HG03280 (cell line): ENCODE measurements around the gene CUX1.

ENCODE experiments used
- ATAC-seq: cut with Tn5 transposase; IDR thresholded peaks from one replicate; pipeline ENCODE4 v1.9.1; 2021; ENCODE audit warnings: mild to moderate bottlenecking, moderate library complexity; ENCODE audit not compliant: unreplicated experiment

Gene CUX1

DNA sequence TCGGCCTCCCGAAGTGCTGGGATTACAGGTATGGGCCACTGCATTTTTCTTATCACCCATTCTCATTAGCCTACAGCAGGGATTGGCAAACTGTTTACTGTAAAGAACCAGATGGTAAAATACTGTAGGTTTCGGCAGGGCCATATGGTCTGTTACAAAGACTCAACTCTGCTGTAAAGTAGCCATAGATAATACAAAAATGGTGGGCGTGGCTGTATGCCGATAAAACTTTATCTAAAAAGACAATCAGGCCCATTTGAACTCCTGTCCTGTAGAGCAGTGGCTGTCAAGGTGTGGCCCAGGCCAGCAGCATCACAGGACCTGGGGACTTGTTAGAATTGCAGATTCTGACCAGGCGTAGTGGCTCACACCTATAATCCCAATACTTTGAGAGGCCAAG lies 134.3 kb downstream of the CUX1 start:
- no peak for ATAC-seq

DNA sequence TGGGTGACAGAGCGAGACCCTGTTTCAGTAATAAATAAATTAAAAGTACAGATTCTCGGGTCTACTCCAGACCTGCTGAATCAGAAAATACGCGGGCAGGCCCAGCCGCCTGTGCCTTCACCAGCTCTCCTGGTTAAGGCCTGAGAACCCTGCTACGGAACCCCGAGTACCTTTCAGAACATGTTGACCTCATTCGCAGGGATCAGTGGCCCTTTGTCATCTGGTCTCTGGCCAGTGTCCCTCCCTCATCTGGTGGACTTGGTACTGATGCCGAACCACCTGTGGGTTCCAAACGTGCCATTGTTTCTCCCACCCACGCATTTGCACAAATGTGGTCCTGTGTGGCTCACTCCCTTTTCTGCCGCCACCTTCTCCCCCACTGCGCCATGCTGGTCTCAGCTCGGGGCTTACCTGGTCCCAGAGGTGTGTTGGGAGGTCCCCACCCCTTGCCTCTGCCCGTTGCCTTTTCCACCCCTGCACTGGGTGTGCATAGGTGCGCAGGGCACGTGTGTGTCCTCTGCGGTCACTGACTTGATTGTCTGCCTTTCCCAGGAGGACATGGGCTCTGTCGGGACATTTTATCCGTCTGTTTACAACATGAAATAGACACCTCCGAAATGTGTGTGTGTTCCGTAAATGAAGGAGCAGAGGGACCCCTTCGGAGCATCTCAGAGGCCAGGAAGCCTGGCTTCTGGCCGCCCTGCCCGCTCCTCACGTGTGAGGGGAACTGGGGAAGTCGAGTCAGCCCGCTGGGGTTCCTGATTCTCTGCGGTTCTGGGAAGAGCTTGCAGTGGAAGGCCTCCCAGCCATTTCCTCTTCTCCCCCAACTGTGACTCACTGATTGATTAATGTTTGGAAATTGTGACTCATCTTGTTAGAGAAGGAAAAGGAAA lies 135.2 kb downstream of the CUX1 start:
- no peak for ATAC-seq

DNA sequence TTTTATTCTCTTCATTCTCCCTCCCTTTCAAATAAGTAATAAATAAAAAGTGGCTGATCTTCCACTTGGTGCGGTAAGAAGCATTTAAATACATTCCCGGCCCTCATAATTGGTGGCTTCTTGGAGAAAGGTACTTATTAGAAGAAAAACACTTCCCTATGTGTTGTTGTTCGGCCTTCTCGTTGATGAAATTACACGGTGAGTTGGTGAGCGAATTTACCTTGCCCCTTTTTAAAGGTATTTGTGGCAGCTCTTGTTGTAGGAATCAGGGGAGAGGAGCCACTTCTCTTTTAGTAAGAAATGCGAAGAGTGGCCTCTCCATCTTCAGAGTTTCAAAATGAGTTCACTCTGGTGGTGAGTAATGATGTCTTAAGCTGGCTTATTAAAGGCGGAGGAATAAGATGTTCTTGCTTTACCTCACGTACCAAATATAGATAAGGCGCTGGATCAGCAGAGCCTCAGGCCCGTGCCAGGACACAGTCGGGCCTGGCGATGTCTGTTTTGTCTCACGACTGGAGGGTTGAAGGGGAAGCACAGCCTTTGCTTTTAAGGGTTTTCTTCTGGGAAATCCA lies 135.9 kb downstream of the CUX1 start:
- ATAC-seq: no peak

DNA sequence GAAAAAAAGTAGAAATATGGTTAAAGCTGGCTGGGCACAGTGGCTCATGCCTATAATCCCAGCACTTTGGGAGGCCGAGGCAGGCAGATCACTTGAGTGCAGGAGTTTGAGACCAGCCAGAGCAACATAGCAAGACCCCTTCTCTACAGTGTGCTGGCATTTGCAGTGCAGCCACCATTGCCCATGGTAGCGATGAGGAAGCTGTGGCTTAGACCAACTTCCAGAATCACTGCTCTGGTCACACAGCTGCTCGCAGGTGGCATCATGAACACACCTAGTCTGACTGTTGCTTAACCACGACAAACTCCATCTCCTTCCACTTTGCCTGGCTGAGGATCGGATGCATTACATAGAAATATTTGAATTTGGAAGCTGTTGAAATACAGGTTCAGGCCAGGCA lies 137.1 kb downstream of the CUX1 start:
- no peak for ATAC-seq

DNA sequence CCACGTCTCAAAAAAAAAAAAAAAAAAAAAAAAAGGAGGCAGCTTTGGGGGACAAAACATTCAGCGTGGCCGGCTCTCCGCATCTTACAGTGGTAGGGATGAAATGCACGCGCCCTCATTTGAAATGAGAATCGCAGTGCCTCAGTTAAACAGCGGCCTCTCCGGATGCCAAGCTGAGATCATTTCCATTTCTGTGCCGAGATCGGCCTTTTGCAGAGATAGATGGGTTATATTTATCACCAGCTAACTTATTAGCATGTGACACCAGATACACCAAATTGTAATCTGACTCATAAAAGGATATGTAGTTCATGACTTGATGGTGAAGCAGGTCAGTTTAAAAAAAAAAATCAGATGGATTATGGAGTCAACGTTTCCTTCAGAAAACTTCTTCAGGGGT lies 138.7 kb downstream of the CUX1 start:
- no peak for ATAC-seq

DNA sequence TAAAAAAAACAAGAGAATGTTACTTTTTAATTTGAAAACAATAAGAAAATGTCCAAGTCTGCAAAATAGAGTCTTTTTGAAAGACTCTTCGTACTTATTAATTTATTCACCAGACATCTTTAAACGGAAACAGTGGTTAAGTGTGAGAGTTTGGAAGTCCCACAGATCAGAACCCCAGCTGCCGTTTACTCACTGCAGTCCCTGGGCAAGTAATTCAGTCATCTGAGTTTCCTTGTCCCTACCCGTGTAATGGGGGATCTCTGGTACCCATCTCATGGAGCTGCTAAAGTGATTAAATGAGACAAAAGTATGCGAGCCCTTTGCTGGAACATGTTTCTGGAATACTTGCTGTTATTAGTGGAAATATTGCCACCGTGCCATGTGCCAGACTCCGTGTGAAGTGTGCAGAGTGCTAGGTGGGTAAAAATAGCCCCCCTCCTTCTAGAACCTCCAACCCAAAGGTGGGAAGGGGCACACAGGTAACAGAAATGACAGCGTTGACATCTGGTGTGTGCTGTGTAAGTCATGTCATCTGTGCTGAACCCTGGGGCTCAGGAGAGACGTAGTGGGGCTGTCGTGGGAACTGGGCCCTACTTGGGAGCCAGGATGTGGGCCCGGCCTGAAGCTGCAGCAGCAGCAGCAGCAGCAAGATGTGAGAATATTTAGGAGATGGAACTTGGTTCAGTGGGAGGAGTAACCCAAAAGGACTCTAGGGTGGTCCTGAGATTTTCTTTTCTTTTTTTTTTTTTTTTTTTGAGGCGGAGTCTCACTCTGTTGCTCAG lies 140.5 kb downstream of the CUX1 start:
- no peak for ATAC-seq

DNA sequence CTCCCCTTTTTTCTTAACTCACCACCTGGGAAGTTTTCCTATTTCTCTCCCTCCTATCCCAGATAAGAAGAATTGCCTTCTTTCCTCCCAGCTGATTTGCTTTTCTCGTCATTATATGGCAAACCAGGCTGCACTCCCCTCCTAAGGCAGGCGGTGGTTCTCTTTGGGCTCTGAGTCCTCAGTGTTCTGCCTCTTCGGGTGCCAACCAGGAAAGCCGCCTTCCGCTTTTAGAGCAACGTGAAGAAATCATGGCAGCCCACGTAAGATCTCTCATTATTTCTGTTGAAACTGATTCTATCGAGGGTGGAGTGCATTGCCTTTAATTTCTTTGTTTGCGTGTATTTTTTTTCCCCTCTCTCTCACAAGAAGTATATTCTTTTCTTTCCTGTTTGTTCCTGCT lies 141.9 kb downstream of the CUX1 start:
- ATAC-seq: no peak

DNA sequence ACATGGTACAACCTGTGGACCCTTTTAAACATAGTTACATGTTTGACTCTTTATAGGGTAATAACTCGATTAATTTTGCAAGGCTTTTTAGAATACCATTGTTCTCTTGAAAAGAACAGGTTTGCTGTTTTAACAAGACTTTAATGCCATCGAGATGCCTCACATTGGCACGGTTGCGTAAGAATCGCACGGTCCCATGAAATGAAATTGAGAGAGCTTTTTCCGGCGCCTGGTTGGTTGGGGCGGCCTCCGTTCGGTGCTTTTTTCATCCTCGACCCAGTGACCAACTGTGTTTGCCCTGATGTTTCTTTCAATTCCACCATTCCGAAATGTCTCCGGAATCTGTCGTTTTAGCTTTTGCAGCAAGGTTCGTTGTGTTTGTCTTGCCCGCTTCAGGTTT lies 142.4 kb downstream of the CUX1 start:
- no peak for ATAC-seq

DNA sequence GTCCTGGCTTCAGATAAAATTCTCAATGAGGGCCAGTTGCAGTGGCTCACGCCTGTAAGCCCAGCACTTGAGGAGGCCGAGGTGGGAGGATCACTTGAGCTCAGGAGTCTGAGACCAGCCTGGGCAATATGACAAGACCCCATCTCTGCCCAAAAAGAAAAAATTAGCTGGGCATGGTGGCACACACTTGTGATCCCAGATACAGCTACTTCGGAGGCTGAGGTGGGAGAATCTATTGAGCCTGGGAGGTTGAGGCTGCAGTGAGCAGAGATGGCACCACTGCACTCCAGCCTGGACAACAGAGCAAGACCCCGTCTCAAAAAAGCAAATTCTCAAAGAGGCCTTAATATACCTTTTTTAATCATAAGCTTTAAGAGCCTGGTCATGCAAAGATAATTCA lies 142.9 kb downstream of the CUX1 start:
- ATAC-seq: no peak

DNA sequence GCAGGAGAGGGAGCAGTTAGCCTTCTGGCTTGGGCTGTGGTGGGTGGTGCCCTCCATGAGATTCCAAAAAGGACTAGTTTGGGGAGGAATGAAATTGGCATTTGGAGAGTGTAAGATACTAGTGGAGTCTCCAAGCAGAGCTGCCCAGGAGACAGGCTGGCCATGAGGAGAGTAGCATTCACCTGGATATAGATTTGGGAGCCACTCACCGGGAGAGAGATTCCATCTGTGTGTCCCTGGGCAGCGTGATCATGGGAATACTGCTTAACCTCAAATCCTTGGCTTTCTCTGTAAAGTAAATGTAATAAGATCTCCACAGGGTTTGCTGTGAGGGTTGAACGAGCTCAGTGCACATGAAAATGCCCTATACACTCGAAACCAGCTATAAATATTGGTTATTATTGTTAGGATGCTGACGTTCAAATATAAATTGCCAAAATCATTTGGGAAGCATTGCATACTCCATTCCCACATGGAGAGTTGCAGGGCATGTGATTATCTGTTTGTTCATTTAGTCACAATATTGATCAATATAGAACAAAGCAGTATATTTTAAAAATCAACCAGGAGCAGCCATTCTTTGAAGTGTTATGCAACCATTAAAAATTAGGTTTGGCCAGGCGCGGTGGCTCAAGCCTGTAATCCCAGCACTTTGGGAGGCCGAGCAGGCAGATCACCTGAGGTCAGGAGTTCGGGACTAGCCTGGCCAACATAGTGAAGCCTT lies 143.7 kb downstream of the CUX1 start:
- ATAC-seq: no peak

DNA sequence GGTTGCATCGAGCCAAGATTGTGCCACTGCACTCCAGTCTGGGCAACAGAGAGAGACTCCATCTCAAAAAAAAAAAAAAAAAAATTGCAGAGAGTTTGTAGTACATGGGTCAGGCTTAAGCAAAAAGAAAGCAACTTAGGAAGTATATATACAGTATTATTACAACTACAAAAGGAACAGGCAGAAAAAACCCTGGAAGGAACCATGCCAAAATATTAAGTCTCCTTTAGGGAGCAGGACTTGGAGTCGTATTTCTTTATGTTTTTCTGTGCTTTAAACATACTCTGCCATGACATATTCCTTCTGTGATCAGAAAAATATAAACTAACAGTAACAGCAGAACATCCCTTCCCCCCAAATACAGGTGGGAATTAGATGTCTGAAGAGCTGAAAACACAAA lies 144.4 kb downstream of the CUX1 start:
- ATAC-seq: no peak

DNA sequence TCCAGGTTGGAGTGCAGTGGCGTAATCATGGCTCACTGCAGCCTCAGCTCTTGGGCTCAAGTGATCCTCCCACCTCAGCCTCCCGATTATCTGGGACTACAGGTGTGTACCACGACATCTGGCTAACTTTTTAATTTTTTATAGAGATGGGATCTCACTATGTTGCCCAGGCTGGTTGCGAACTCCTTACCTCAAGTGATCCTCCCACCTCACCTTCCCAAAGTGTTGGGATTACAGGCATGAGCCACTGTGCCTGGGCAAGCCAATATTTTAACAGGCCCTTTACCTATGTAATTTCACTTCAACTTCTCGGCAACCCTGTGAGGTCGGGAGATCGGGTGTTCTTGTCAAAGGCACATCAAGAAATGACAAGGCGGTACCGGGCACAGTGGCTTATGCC lies 146.3 kb downstream of the CUX1 start:
- ATAC-seq: no peak

DNA sequence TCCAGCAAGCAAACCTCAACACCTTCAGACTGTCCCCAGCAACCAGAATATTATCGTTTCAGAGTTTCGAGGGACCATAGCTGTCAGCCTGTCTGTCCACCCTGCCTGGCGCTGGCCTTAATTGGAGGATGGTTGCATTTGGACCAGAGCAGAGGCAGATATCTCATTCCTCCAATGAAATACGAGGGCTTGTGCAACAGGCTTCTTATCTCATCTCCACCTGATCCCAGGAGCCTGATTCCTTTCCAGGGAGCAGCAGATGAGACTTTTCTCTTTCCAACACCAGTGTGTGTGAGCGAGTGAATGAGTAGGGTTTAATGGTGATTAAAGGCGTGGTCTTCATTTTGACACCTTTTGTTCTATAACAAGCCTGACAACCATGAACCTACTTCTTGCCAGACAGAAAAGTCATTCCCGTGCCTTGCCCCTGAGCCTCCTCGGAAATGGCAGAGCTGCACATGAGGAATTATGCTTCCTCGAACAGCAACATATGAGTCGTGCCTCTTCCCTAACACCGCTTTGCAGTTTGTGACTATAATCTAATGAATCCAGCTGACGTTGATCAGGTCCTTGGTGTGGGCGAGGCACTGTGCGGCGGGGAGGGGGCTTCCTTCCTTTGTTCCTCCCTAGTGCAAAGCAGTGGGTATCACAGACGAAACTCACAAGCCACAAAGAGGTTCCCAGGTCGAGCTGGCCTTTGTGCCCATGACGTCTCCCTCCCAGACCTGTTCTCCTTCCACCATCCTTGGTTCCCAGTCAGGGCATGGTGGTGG lies 147.4 kb downstream of the CUX1 start:
- ATAC-seq: no peak

DNA sequence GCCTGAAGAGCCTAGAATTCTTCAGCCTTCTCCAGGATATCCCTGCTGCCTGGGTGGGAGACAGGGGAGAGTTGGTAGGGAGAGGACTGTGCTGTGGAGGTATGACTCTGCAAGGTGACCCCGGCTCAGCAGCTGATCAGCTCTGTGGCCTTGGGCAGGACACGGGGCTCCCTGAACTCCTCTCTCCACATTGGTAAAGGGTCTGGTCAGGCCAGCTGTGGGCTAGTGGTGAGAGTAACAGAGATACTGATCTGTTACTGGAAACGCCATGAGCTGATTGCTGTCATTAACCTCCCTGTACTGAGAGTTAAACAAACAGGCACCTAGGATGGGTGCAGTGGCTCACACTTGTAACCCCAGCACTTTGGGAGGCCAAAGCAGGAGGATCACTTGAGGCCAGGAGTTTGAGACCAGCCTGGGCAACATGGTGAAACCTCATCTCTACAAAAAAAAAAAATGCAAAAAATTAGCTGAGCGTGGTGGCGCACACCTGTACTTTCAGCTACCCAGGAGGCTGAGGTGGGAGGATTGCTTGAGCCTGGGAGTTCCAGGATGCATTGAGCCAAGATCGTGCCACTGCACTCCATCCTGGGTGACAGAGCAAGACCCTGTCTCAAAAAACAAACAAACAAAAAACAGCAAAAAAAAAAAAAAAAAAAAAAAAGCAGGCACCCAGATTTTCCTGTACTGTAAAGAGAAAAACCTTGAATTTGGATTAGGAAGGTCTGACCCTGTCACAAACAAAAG lies 151.5 kb downstream of the CUX1 start:
- ATAC-seq: no peak

DNA sequence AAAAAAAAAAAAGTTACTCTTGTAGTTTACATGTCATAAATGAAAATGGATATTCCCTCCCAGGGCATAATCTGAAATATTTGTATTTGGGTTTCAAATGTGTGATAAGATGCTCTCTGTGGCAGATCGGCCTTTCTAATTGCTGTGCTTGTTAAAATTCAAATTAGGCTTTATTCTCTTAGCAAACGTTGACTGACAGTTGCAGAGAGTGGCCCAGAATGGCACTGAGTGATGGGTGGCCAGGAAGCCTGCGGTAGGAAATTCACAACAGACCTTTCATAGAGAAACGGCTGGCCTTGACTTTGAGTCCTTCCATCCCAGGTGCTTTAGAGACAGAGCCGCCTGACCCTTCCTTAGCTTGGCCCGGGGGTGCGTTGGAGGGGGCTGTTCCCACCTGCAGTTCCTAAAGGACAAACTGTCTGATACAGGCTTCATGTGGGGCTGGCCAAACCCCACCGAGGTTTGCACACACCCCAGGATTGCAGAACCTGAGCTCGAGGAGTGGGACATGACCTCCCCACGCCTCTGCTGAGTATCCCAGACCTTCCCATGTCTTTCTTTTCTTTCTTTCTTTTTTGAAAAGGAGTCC lies 152.7 kb downstream of the CUX1 start:
- no peak for ATAC-seq

DNA sequence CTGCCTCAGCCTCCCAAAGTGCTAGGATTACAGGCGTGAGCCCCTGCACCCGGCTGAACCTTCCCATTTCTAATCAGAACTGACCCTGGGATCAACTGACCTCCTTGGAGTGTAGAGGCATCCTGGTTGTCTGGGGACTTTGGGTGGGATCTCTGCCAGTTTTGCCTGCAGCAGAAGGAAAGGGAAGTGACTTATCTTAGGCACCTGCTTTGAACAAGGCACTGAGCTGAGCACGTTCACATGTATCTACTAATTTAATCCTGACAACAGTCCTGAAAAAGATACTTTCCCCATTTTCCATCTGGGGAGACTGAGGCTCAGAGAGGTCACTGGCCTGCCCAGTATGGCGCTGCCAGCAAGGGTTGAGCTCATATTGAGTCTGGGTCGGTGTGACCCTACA lies 153.4 kb downstream of the CUX1 start:
- ATAC-seq: no peak

DNA sequence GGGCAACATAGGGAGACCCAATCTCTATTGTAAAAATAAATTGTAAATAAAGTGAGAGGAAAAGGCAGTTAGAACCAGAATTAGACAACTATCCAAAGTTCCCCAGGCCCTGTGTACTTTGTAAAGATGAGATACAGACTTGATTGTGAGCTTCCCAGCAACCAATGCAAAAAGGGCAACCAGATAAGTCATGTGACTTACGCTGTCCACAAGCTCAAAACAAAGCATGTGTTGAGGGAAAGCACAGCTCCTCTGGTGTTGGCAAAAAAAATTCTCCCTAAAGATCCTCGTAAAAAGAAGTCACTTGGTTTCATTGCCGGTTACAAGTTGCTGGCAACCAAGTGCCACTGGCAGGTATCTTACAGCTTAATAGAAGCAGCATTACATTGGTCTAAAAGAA lies 154.0 kb downstream of the CUX1 start:
- ATAC-seq: no peak

DNA sequence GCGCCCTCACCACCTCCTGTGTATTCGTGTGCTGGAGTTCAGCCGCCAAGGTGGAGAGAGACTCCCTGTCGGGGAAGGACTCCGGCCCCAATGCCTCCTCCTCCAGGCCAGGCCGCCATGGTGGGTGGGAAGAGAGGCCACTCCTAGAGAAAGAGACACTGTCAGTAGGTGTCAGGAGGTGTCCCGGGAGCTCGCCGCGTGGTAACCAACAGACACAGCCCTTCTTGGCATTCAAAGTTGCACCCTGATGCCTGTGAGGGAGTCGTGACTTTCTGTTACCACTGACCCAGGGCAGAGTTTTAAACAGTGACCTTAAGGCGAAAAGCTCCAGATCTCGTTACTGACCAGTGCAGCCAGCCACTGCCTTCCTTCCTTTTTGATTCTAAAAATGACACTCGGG lies 155.2 kb downstream of the CUX1 start:
- no peak for ATAC-seq

DNA sequence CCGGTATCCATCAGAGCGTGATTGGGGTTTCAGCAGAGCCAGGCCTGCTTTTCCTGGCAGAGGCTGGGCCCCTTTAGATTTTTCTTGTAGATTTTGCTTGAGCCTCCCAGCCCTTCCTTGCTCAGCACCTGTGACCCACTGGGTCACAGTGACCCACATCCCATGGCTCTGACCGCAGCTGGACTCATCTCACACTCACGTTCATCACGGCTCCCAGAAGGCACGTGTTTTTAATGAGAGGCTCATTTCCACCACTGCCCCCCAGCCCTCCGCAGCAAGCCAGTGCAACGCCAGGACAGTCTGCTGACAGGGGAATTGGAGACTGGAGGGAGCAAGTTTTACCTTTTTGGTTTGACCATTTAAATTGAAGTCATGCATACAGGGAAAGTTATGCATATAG lies 155.7 kb downstream of the CUX1 start:
- ATAC-seq: no peak
